ENCODE data around the gene GTPBP2.

The GTPBP2 gene

GRCh38 chr6:43575772-43576551 lies 53.1 kb downstream of the GTPBP2 start, which contains the start of the genes POLH and XPO5:
TSS of gene POLH (plus strand) at chr6:43576185. CDS start at chr6:43582320, 6,135 bp downstream.
TSS of gene XPO5 (minus strand) at chr6:43576038. CDS start at chr6:43575864, 174 bp downstream.
- DNase-seq, result peak; percentile 91 to 95

DNA sequence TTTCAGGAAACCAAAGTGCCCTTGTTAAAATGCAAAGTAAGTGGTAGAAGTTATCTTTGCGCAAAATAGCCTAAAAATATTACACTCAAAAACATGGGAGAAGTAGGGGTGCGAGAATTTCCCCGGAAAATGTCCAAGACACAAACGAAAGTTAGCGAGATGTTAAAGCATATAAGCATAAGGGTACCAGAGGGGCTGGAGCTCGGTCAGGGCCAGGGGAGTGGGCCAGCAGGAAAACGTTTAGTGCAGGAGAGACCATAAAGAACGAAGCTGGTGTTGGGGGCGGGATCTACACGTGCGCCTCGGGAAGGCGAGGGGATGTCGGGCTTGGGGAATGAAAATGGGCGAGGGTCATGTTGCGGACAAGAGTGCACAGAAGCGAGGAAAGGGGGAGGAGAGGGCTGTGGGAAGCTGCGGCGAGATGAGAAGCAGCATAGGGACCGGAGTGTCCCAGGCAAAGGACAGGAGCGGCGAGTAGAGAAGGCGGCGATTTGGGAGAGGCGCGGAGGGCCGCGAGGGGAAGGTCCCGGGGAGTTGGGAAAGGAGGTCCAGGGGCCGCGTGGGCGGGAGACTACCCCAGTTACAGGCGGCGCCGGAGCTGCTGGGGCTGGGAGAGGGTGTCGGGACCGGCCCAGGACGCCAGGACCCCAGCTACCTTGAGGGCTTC lies 53.8 kb downstream of the GTPBP2 start:
- peak; percentile 49 to 61 for DNase-seq

DNA sequence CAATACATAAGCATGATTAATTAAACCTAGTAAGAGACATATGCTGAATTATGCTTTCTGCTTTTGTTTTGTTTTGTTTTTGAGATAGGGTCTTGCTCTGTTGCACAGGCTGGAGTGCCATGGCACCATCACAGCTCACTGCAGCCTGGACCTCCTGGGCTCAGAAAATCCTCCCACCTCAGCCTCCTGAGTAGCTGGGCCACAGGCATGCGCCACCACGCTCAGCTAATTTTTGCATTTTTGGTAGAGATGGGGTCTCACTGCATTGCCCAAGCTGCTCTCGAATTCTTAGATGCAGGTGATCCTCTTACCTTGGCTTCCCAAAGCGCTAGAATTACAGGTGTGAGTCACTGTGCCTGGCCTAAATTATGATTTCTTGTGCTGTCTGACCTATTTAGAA lies 57.0 kb downstream of the GTPBP2 start:
- DNase-seq, result no peak

- peak; percentile 7 to 34 for DNase-seq
Observed at GRCh38 chr6:43570876-43571441, 58.1 kb downstream of the GTPBP2 start.

Data from inflammatory macrophage treated with lipopolysaccharide for 1 hour (primary cell).